Left lung (tissue), 10 donors: ENCODE measurements around the gene PID1. TPM values are rescaled to one million over a fixed set of nuclear protein-coding genes. Genes with fewer than 3 reads are reported as not detected.

Experiments
- ATAC-seq: fragments of 200-7000 bp; cut with Tn5 transposase; one replicate; pipeline ENCODE4 v1.9.1; 2020; ENCODE audit warnings: moderate library complexity
- DNase-seq, 4 donors: peaks; one replicate each; pipeline ENCODE4 v3.0.0-alpha.2; 2013 to 2020
- H3K27ac ChIP-seq, 2 donors: fragments of 200-600 bp; sonication (generic) in 1 of 2; one replicate each; pipeline versions ENCODE4 v1.5.0 to v1.8.0; 2020 to 2021
- H3K27me3 ChIP-seq, 2 donors: fragments of 200-600 bp; sonication (generic) in 1 of 2; one replicate each; pipeline versions ENCODE4 v1.5.0 to v1.8.0; 2020 to 2021
- H3K36me3 ChIP-seq, 2 donors: fragments of 200-600 bp; sonication (generic) in 1 of 2; one replicate each; pipeline versions ENCODE4 v1.5.0 to v1.8.0; 2020 to 2021
- H3K4me1 ChIP-seq, 2 donors: fragments of 200-600 bp; one replicate each; pipeline ENCODE4 v1.8.0; 2021
- H3K4me3 ChIP-seq, 2 donors: fragments of 200-600 bp; sonication (generic) in 1 of 2; one replicate each; pipeline versions ENCODE4 v1.5.0 to v1.8.0; 2020 to 2021; ENCODE audit warnings: mild to moderate bottlenecking in 1 of 2
- H3K9me3 ChIP-seq, 2 donors: fragments of 200-600 bp; sonication (generic) in 1 of 2; one replicate each; pipeline versions ENCODE4 v1.5.0 to v1.8.0; 2020 to 2021
- CTCF ChIP-seq, 2 donors: fragments of 200-600 bp; sonication (generic) in 1 of 2; IDR thresholded peaks; one replicate each; pipeline versions ENCODE4 v1.5.0 to v1.8.0; 2021; ENCODE audit warnings: antibody characterized with exemption in 2 of 2
- intact Hi-C, 2 donors: fragments of 100-400 bp; cut with DNase I; formaldehyde crosslinking; loops; one replicate each; pipeline versions ENCODE4 v1.11.2 to v1.14.2; 2022
- polyA plus RNA-seq, 6 donors: library from polyadenylated mRNA; unstranded; fragments of 120-200 nt; gene quantifications; one replicate each; pipeline ENCODE4 v1.2.1, GENCODE V29; 2013; ENCODE audit not compliant: insufficient read length in 6 of 6
- total RNA-seq, 2 donors: library from RNA; stranded (reverse); fragmentation: NEBNext Ultra II Directional; extraction: Animal tissue kit (Norgen Biotek cat#: 25700); gene quantifications; one replicate each; pipeline ENCODE4 v1.2.1, GENCODE V29; 2021
- donor health status: DM: no; HTN: yes; CAD: no.
- donor health status: DM: no; HTN: no; CAD: no.

Gene PID1
- total and polyA plus RNA-seq, 8 donors = 19.7 to 47.8 (median 27.4) TPM

- no peak for TF ChIP-seq CTCF (IDR thresholded peaks at IDR 0.05)
- peaks cover 0 to 29% of the 10 kb centered on the region in 2 donors for H3K9me3 ChIP-seq
- intact Hi-C loops = no loop called here
- no peaks in the 10 kb centered on the region for H3K36me3 ChIP-seq
- H3K4me3 ChIP-seq = no peak overlapping the region
- no peaks in the 10 kb centered on the region for H3K4me1 ChIP-seq
- H3K27ac ChIP-seq = no peak overlapping the region
- no peak for ATAC-seq
- H3K27me3 ChIP-seq = no peaks in the 10 kb centered on the region
- no peak for DNase-seq
Measured at GRCh38 chr2:229001196-229001595, 269.9 kb downstream of the PID1 start.

- ATAC-seq = no peak
- no peaks in the 10 kb centered on the region for H3K27me3 ChIP-seq
- H3K36me3 ChIP-seq = no peaks in the 10 kb centered on the region
Measured at GRCh38 chr2:228999326-228999725, 271.8 kb downstream of the PID1 start.

GRCh38 chr2:228988786-228989185 is 282.3 kb downstream of the PID1 start:
- Histone ChIP-seq H3K27ac (no peak overlapping the region), H3K4me3 (no peak overlapping the region), H3K9me3 (peaks cover 0 to 20% of the 10 kb centered on the region in 2 donors), H3K27me3 (no peaks in the 10 kb centered on the region), H3K4me1 (no peaks in the 10 kb centered on the region), H3K36me3 (no peaks in the 10 kb centered on the region)
- TF ChIP-seq CTCF (IDR thresholded peaks at IDR 0.05) = no peak
- ATAC-seq (no peak), DNase-seq (no peak)
- intact Hi-C loops = no loop called here

More at GRCh38 chr2:228999326-228999725, 271.8 kb downstream of the PID1 start:
- peaks cover 0 to 29% of the 10 kb centered on the region in 2 donors for H3K9me3 ChIP-seq
- intact Hi-C loops = no loop called here
- H3K4me3 ChIP-seq = no peak overlapping the region
- H3K4me1 ChIP-seq = no peaks in the 10 kb centered on the region
- no peak for DNase-seq
- TF ChIP-seq CTCF (IDR thresholded peaks at IDR 0.05) = no peak
- no peak overlapping the region for H3K27ac ChIP-seq

- no peak overlapping the region for H3K27ac ChIP-seq
- no peak overlapping the region for H3K4me3 ChIP-seq
- no peaks in the 10 kb centered on the region for H3K4me1 ChIP-seq
- no peak for TF ChIP-seq CTCF (IDR thresholded peaks at IDR 0.05)
- no peaks in the 10 kb centered on the region for H3K36me3 ChIP-seq
- ATAC-seq (no peak), DNase-seq (no peak)
- peaks cover 0 to 15% of the 10 kb centered on the region in 2 donors for H3K9me3 ChIP-seq
- intact Hi-C loops = no loop called here
- no peaks in the 10 kb centered on the region for H3K27me3 ChIP-seq
Measured at GRCh38 chr2:228987441-228988155, 283.5 kb downstream of the PID1 start.

- ATAC-seq = no peak
- DNase-seq = no peak
- no peak for TF ChIP-seq CTCF (IDR thresholded peaks at IDR 0.05)
Measured at GRCh38 chr2:228986961-228987360, 284.1 kb downstream of the PID1 start.

More at GRCh38 chr2:228986961-228987360, 284.1 kb downstream of the PID1 start:
- intact Hi-C loops = no loop called here
- Histone ChIP-seq H3K9me3 (peaks cover 0 to 11% of the 10 kb centered on the region in 2 donors), H3K36me3 (no peaks in the 10 kb centered on the region), H3K4me1 (no peaks in the 10 kb centered on the region), H3K27me3 (no peaks in the 10 kb centered on the region), H3K27ac (no peak overlapping the region), H3K4me3 (no peak overlapping the region)
